Measurements from ENCODE around the gene PCDHGA10. TPM values are rescaled to one million over a fixed set of nuclear protein-coding genes. Genes with fewer than 3 reads are reported as not detected.
A peak's percentile ranks its signal among the peaks of the same experiment; 100 is the strongest.

The PCDHGA10 gene
- 2.1 and 2.2 TPM in 2 replicates for total RNA-seq (2021; fragmentation: NEBNext Ultra II Directional; extraction: Animal tissue kit (Norgen Biotek cat#: 25700))
- polyA plus RNA-seq (2011; rRNA removed) = 6.4 and 7.1 TPM in 2 replicates
- polyA plus RNA-seq (2011; cell fraction: cytosol; rRNA removed) = 4.3 TPM
- polyA plus RNA-seq (2011; cell fraction: nucleus; rRNA removed) = 11.9 TPM
- 6.3 to 8.4 TPM (median 7.8 TPM) in 4 replicates for polyA plus RNA-seq (2012, experiment 1 of 2)
- polyA plus RNA-seq (2012, experiment 2 of 2) = 5.6 TPM
- 9.0 TPM for polyA plus RNA-seq (2013, experiment 1 of 2)
- 7.4 TPM for polyA plus RNA-seq (2013, experiment 2 of 2)
- 10.3 and 11.5 TPM in 2 replicates for polyA minus RNA-seq (2011; rRNA and poly(A)+ RNA removed)
- 4.8 TPM for polyA minus RNA-seq (2011; cell fraction: cytosol; rRNA and poly(A)+ RNA removed)
- 21.7 TPM for polyA minus RNA-seq (2011; cell fraction: nucleus; rRNA and poly(A)+ RNA removed)
- long read RNA-seq, experiment 1, full-length matches to known transcripts = 1 of 1 reads
- long read RNA-seq, experiment 1, partial matches to known transcripts = 0 of 1 reads
- long read RNA-seq, experiment 1, other reads (novel, unspliced or antisense) = 0 of 1 reads
- long read RNA-seq, experiment 2 = 0 reads

DNA sequence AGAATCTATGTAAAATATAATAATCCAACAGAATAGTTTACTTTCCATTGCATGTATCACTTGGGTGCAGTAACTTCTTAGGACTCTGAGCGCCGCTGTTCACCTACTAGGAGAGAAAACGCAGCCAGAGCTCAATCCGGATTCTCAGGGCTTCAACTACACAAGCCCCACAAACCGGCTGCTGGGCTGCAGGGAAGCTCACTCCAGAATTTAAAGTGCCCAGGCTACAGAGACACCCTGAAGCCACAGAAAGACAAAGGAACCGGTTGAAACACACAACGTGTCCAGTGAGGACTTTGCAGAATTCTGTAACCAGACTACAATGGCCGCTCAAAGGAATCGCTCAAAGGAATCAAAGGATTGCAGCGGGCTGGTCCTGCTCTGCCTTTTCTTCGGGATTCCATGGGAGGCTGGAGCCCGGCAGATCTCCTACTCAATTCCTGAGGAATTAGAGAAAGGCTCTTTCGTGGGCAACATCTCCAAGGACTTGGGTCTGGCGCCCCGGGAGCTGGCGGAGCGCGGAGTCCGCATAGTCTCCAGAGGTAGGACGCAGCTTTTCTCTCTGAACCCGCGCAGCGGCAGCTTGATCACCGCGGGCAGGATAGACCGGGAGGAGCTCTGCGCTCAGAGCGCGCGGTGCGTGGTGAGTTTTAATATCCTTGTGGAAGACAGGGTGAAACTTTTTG, at the start of gene PCDHGA10:
TSS of gene PCDHGA10 (plus strand) at position 134 of the 686 bp plus-strand sequence. CDS start at position 323, 189 bp downstream.
- WGBS, 2 experiments (ENCODE audit: extremely low coverage in 1 of 2, insufficient coverage in 1 of 2, insufficient read length in 1 of 2, insufficient replicate concordance in 2 of 2, low coverage in 1 of 2, low lambda C conversion rate in 2 of 2, missing lambda C conversion rate in 1 of 2) = 34% methylated on average over 31 of the region's 31 CpGs; no CpG with 5 or more reads in 1 of the 2 experiments
- H3K4me1 ChIP-seq (replicated peaks in 1 of 4; ENCODE audit: control insufficient read depth in 3 of 4, insufficient read depth in 4 of 4, low read length in 3 of 4) = no peaks in the 10 kb centered on the region
- H3K27ac ChIP-seq (ENCODE audit: low read depth, low read length) = no peak within 1 kb of the TSS
- H3K4ac ChIP-seq (replicated peaks; ENCODE audit: insufficient read length, low read depth, low read length) = no peak within 1 kb of the TSS
- peak within 1 kb of the TSS; percentile 75; the same call in 1 of the 2 replicates for H2AK5ac ChIP-seq (ENCODE audit: low read depth, low read length)
- peaks cover 0 to 10% (median 6%) of the 10 kb centered on the region in 4 experiments; a peak in 6 of 7 replicates for H3K27me3 ChIP-seq (replicated peaks in 1 of 4; ENCODE audit: control insufficient read depth in 3 of 4, extremely low read depth in 1 of 4, insufficient read depth in 3 of 4, low read length in 3 of 4)
- no peak within 1 kb of the TSS for H2BK5ac ChIP-seq (ENCODE audit: low read depth, low read length)
- peaks cover 2% of the 10 kb centered on the region; the same call in 1 of the 2 replicates for H3K23me2 ChIP-seq (ENCODE audit: low read depth, low read length)
- H4K20me1 ChIP-seq (replicated peaks in 1 of 2; ENCODE audit: control insufficient read depth in 1 of 2, insufficient read depth in 2 of 2, low read length in 2 of 2) = peaks cover 0 to 1% of the 10 kb centered on the region in 2 experiments
- H3K9me3 ChIP-seq (ENCODE audit: insufficient read depth in 2 of 2, low read depth in 1 of 2, low read length in 1 of 2) = peaks cover 2 to 8% of the 10 kb centered on the region in 2 experiments; a peak in 2 of 4 replicates
- H4K8ac ChIP-seq (ENCODE audit: extremely low read depth, insufficient read depth, low read length) = peak within 1 kb of the TSS; percentile 38; the same call in 1 of the 2 replicates
- peak within 1 kb of the TSS in 3 of 4 experiments; percentile 38 to 73 (median 42); a peak in 5 of 7 replicates for H3K9ac ChIP-seq (replicated peaks in 1 of 4; ENCODE audit: extremely low read depth in 1 of 4, low read depth in 3 of 4, low read length in 3 of 4)
- no peak within 1 kb of the TSS for H2BK20ac ChIP-seq (ENCODE audit: low read length)
- peaks cover 0 to 3% (median 0%) of the 10 kb centered on the region in 4 experiments; a peak in 1 of 8 replicates for H3K36me3 ChIP-seq (ENCODE audit: control insufficient read depth in 2 of 4, insufficient read depth in 4 of 4, low read length in 3 of 4)
- H2BK15ac ChIP-seq (ENCODE audit: low read length) = peak within 1 kb of the TSS; percentile 81; the same call in 1 of the 2 replicates
- ChIA-PET CTCF (ENCODE audit: partially characterized antibody) (interaction anchor here (0.5 to 23.3 kb wide), 70 partner anchors 7 to 1614 kb away, joined by 3 to 1236 read pairs (median 6); partner anchors contain the start of genes PCDHB10, PCDHB11, PCDHB13 and PCDHB14), POLR2A (ENCODE audit: partially characterized antibody) (interaction anchor here (0.6 to 2.7 kb wide), 12 partner anchors 59 to 168 kb away, joined by 3 to 9 read pairs (median 4); partner anchors contain the start of gene PCDHB15)
- peak within 1 kb of the TSS; percentile 86; the same call in 1 of the 2 replicates for H2AFZ ChIP-seq (ENCODE audit: low read length)
- peak in 1 of 2 experiments; percentile 67 for DNase-seq (ENCODE audit: low read depth in 1 of 2, low spot score in 2 of 2)
- peak within 1 kb of the TSS; percentile 65 to 80 for H3K4me2 ChIP-seq (ENCODE audit: insufficient read depth in 1 of 2, low read depth in 2 of 2, low read length in 2 of 2)
- H3K79me2 ChIP-seq (ENCODE audit: control insufficient read depth in 1 of 2, insufficient read depth in 2 of 2, low read length in 2 of 2) = no peaks in the 10 kb centered on the region
- no peak within 1 kb of the TSS for H3K56ac ChIP-seq (replicated peaks; ENCODE audit: insufficient read length, low read depth, low read length)
- no peak within 1 kb of the TSS for H2BK12ac ChIP-seq (ENCODE audit: low read depth, low read length)
- no peak within 1 kb of the TSS for H3K14ac ChIP-seq (ENCODE audit: insufficient read length)
- no peak within 1 kb of the TSS for H4K5ac ChIP-seq (ENCODE audit: insufficient read length, low read depth, low read length)
- H4K91ac ChIP-seq (replicated peaks; ENCODE audit: insufficient read length, low read length) = no peak within 1 kb of the TSS
- FAIRE-seq = peak; percentile 73
- peak within 1 kb of the TSS; percentile 66 to 82 (median 78) for H3K4me3 ChIP-seq (ENCODE audit: extremely low read depth in 1 of 4, insufficient read depth in 2 of 4, low read depth in 3 of 4, low read length in 4 of 4)
- no peak within 1 kb of the TSS for H2BK120ac ChIP-seq (replicated peaks; ENCODE audit: low read depth, low read length)
- no peak within 1 kb of the TSS; the same call in 1 of the 2 replicates for H3K18ac ChIP-seq (ENCODE audit: extremely low read depth, low read length)
- no peaks in the 10 kb centered on the region for H3K79me1 ChIP-seq (ENCODE audit: low read depth, low read length)
- H3K23ac ChIP-seq (ENCODE audit: insufficient read length) = no peak within 1 kb of the TSS
- TF ChIP-seq KDM4A (IDR thresholded peaks at IDR 0.05; ENCODE audit: low read depth, low read length, severe bottlenecking) (peak; percentile 93), SP2 (IDR thresholded peaks at IDR 0.05; ENCODE audit: low read length) (no peak), HDAC2 (IDR thresholded peaks at IDR 0.05; ENCODE audit: borderline replicate concordance in 1 of 2, low read depth in 2 of 2, low read length in 2 of 2) (no peak), POLR2A (IDR thresholded peaks at IDR 0.05; ENCODE audit: control extremely low read depth in 1 of 2, low read depth in 2 of 2, low read length in 2 of 2) (0 out of 3 replicates have a peak, but pooled peaks of 1 of the 2 experiments have one; percentile 24), CBX5 (IDR thresholded peaks at IDR 0.05; ENCODE audit: low read depth, low read length) (no peak)
- TF ChIP-seq, protein P1, sequence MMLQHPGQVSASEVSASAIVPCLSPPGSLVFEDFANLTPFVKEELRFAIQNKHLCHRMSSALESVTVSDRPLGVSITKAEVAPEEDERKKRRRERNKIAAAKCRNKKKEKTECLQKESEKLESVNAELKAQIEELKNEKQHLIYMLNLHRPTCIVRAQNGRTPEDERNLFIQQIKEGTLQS (IDR thresholded peaks at IDR 0.05; ENCODE audit: insufficient read depth, low read depth, low read length) = no peak
